ENCODE data around the gene ABCA6. TPM values are rescaled to one million over a fixed set of nuclear protein-coding genes. Genes with fewer than 3 reads are reported as not detected.

The ABCA6 gene
- total RNA-seq, 1 donor from 2014 or later: 0.31 TPM

DNA sequence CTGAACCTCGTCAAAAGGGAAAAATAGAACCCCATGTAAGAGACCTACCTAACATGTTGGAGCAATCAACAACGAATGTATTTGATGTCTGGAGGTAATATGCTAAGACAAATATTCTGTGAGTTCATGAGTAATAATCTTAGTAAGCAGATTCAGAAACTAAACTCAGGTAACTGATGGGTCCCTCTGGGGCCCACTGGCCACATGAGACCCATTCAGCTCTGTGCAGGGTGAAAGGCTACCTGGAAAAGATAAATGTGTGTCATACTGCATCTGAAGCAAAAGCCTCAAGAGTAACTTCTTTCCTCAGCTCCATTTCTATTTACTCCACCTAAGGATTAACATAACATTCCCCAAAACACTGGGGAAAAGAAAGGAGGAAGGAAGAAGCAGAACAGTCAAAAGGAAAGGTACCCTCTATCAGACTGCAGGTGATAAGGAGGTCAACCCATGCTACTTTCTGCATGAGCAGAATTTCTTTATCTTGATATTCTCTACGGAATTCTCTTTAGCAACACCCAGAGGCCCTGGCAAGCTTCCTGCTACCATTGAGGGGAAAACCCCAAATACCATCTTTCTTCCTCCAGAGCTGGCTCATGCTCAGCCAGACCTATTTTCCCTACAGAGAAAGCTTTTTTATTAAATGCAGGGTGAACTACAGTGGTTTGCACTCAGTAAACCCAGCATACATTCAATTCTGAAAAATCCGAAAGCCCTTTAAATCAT is 37.7 kb upstream of the ABCA6 start:
- Mint-ChIP-seq H3K9me3 (ENCODE audit: low read depth) (no peaks in the 10 kb centered on the region), H3K27me3 (no peaks in the 10 kb centered on the region), H3K36me3 (ENCODE audit: insufficient read depth) (no peaks in the 10 kb centered on the region), H3K4me3 (ENCODE audit: low read depth) (no peak overlapping the region), H3K27ac (no peak overlapping the region), H3K4me1 (ENCODE audit: low read depth) (no peaks in the 10 kb centered on the region)
- DNase-seq (ENCODE audit: low spot score, unreplicated experiment): no peak
- TF ChIP-seq, protein P1, sequence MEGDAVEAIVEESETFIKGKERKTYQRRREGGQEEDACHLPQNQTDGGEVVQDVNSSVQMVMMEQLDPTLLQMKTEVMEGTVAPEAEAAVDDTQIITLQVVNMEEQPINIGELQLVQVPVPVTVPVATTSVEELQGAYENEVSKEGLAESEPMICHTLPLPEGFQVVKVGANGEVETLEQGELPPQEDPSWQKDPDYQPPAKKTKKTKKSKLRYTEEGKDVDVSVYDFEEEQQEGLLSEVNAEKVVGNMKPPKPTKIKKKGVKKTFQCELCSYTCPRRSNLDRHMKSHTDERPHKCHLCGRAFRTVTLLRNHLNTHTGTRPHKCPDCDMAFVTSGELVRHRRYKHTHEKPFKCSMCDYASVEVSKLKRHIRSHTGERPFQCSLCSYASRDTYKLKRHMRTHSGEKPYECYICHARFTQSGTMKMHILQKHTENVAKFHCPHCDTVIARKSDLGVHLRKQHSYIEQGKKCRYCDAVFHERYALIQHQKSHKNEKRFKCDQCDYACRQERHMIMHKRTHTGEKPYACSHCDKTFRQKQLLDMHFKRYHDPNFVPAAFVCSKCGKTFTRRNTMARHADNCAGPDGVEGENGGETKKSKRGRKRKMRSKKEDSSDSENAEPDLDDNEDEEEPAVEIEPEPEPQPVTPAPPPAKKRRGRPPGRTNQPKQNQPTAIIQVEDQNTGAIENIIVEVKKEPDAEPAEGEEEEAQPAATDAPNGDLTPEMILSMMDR (IDR thresholded peaks at IDR 0.05; ENCODE audit: unreplicated experiment): no peak

DNA sequence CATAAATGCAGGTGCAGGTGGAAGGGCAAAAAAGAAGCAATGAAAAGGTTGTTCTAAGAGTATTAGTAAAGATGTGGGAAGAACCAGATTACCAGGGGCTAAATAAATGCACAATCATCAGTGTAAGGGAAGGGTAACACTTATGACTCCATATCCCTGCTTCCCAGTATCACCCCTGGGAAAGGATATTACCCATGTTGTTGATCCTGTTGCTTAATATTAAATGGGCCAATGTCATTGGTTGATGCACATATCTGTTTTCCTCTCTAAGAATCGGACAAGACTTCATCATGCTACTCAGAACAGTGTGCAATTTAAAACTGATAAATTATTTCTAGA is 34.7 kb upstream of the ABCA6 start:
- no peak overlapping the region for H3K4me3 Mint-ChIP-seq (ENCODE audit: low read depth)
- H3K27me3 Mint-ChIP-seq: no peaks in the 10 kb centered on the region
- no peaks in the 10 kb centered on the region for H3K9me3 Mint-ChIP-seq (ENCODE audit: low read depth)
- TF ChIP-seq, protein P1 (IDR thresholded peaks at IDR 0.05; ENCODE audit: unreplicated experiment): no peak
- H3K4me1 Mint-ChIP-seq (ENCODE audit: low read depth): no peaks in the 10 kb centered on the region
- H3K27ac Mint-ChIP-seq: no peak overlapping the region
- no peaks in the 10 kb centered on the region for H3K36me3 Mint-ChIP-seq (ENCODE audit: insufficient read depth)
- no peak for DNase-seq (ENCODE audit: low spot score, unreplicated experiment)

DNA sequence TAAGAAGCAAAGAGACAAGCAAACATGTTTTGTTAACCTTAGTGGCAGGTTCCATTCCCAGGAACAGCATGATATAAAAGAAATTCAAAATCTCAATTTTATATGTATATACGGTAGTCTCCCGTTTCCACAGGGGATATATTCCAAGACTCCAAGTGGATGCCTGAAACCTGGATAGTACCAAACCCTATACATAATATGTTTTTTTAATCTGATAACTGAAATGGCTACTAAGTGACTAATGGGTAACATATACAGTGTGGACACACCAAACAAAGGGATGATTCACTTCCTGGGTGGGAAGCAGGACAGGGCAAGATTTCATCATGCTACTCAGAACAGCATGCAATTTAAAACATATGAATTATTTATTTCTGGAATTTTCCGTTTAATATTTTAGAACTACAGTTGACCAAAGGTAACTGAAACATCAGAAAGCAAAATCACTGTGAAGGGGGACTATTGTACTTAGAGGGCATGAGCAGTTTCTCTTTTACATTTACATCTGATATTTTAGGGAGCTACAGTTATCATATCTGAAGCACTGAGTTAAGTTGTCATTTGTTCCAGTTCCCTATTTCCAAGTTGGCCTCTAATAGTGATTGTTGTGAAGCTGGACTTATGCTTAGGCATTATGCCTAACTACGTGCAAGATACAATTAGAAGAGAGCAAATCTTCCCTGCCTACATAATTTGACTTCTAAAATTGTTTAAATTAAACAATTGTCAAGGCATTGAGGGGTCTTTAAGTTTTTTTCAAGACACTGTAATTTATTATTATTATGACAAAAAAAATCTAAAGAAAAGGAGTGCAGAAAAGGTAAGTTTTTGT is 34.1 kb upstream of the ABCA6 start:
- H3K36me3 Mint-ChIP-seq (ENCODE audit: insufficient read depth): no peaks in the 10 kb centered on the region
- TF ChIP-seq, protein P1 (IDR thresholded peaks at IDR 0.05; ENCODE audit: unreplicated experiment): no peak
- no peaks in the 10 kb centered on the region for H3K27me3 Mint-ChIP-seq
- H3K9me3 Mint-ChIP-seq (ENCODE audit: low read depth): no peaks in the 10 kb centered on the region
- H3K4me3 Mint-ChIP-seq (ENCODE audit: low read depth): no peak overlapping the region
- no peaks in the 10 kb centered on the region for H3K4me1 Mint-ChIP-seq (ENCODE audit: low read depth)
- H3K27ac Mint-ChIP-seq: no peak overlapping the region
- DNase-seq (ENCODE audit: low spot score, unreplicated experiment): no peak

DNA sequence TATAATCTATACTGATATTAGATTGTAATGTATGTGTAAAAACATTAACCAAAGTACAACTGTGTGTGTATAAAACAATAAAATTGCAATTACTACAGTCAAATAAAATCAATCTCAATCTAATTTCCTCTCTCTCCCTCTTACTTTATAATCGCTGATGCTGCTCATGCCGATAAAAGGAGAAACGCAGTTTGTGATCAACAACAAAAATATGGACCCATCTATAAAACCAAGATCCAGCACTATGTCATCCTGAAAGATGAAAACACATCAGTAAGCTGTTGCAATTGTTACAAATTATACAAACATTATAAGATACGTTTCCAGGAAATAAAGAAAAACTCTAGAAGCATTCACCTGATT is 33.5 kb upstream of the ABCA6 start:
- H3K27me3 Mint-ChIP-seq: no peaks in the 10 kb centered on the region
- H3K9me3 Mint-ChIP-seq (ENCODE audit: low read depth): peaks cover 3% of the 10 kb centered on the region
- DNase-seq (ENCODE audit: low spot score, unreplicated experiment): no peak
- TF ChIP-seq, protein P1 (IDR thresholded peaks at IDR 0.05; ENCODE audit: unreplicated experiment): no peak
- H3K4me3 Mint-ChIP-seq (ENCODE audit: low read depth): no peak overlapping the region
- no peaks in the 10 kb centered on the region for H3K36me3 Mint-ChIP-seq (ENCODE audit: insufficient read depth)
- H3K27ac Mint-ChIP-seq: no peak overlapping the region
- no peaks in the 10 kb centered on the region for H3K4me1 Mint-ChIP-seq (ENCODE audit: low read depth)

DNA sequence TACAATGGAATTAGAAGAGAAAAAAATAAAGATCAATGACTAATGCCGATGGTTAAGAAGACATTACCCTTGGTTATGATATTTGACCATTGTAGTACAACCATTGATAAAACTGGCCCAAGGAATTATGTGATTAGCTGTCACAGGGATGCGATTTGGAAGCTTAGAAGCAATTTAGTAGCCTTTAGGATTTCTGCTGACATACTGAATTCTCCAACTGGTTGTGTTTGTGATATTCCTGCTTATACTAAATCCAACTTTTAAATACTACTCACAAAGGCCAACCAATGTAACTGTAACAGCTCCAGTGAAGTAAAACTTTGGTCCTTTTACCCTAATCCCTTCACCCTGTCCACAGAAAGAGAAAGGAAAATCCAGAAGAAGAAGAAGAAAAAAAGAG is 31.4 kb upstream of the ABCA6 start:
- no peak for DNase-seq (ENCODE audit: low spot score, unreplicated experiment)
- Mint-ChIP-seq H3K36me3 (ENCODE audit: insufficient read depth) (no peaks in the 10 kb centered on the region), H3K27ac (no peak overlapping the region), H3K4me1 (ENCODE audit: low read depth) (no peaks in the 10 kb centered on the region), H3K9me3 (ENCODE audit: low read depth) (peaks cover 9% of the 10 kb centered on the region), H3K4me3 (ENCODE audit: low read depth) (no peak overlapping the region), H3K27me3 (no peaks in the 10 kb centered on the region)
- TF ChIP-seq, protein P1 (IDR thresholded peaks at IDR 0.05; ENCODE audit: unreplicated experiment): no peak
